NCI-H2196 treated with DMSO at 0.1 percent for 48 hours (cell line): ENCODE results near the gene G6PC2.
"Not testable (repeated sequence)": the region's sequence is repeated elsewhere in the genome, so short reads cannot be mapped to it uniquely, and the experiment has no call there.

Experiments
- DNase-seq: peaks from one replicate; lab custom pipeline; 2025; ENCODE audit not compliant: unreplicated experiment; lab: John Stamatoyannopoulos, UW

Gene G6PC2

GRCh38 chr2:168901003-168901402 lies at the start of gene G6PC2:
Gene G6PC2, plus strand, starts transcription at chr2:168901291. Its CDS starts 41 bp downstream, at chr2:168901332.
- DNase-seq = no peak

DNA sequence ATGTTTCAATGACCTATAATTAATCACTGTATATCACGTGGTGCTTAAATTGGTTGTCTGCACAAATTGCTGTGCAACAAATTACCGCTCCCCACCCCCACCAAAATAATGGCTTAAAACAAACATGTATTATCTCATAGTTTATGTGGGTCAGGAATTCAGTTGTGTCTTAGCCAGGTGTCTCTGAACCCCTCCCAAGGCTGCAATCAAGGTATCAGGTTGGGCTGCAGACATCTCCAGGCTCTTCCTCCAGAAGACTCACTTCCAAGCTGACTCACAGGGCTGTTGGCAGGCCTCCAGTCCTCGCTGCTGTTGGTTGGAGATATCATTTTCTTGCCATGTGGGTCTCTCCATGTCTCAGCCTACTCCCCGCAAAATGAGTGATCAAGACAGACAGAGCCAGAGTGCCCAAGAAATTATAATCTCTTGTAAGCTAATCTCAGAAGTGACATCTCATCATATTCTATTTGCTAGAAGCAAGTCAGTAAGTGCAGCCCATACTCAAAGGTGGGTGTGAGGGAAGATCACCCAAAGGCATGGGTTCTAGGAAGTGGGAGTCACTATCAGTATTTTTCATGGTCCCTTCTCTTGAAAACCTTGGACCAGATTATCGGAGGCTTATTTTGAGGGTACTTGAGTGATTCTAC lies 49.3 kb upstream of the G6PC2 start:
- DNase-seq = peak; percentile 26

GRCh38 chr2:168852481-168852880 lies 48.6 kb upstream of the G6PC2 start:
- DNase-seq = no peak

DNA sequence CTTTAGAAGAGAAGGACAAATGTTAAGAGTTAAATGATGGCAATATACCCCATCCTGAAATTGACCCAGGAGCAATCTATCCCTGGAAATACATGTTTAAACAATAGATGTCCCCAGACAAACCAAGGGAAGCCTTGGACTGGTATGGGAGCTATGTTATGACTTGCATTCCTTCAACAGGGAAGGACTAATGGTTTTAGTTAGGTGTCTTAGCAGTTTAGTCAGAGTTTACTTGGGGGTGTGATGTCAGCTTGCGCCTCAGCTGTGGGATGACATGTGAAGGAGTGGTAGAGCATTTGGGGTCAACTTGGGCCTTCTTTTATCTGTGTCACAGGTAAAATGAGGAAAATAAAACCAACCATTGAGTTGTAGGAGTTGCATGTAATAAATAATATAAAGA lies 47.6 kb upstream of the G6PC2 start:
- DNase-seq = no peak

GRCh38 chr2:168854651-168855050 lies 46.4 kb upstream of the G6PC2 start:
- DNase-seq = no peak

GRCh38 chr2:168855601-168856000 lies 45.5 kb upstream of the G6PC2 start:
- DNase-seq = no peak

GRCh38 chr2:168858146-168858545 lies 42.9 kb upstream of the G6PC2 start:
- no peak for DNase-seq

DNA sequence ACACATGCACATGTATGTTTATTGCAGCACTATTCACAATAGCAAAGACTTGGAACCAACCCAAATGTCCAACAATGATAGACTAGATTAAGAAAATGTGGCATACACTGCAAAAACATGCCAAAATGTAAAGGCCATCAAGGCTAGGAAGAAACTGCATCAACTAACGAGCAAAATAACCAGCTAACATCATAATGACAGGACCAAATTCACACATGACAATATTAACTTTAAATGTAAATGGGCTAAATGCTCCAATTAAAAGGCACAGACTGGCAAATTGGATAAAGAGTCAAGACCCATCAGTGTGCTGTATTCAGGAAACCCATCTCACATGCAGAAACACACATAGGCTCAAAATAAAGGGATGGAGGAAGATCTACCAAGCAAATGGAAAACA lies 33.9 kb upstream of the G6PC2 start:
- DNase-seq = not testable (repeated sequence)

GRCh38 chr2:168870369-168870768 lies 30.7 kb upstream of the G6PC2 start:
- DNase-seq = not testable (repeated sequence)

GRCh38 chr2:168870824-168871223 lies 30.3 kb upstream of the G6PC2 start:
- not testable (repeated sequence) for DNase-seq

- no peak for DNase-seq
Observed at GRCh38 chr2:168874368-168875054, 26.6 kb upstream of the G6PC2 start.

GRCh38 chr2:168882163-168882562 lies 18.9 kb upstream of the G6PC2 start:
- DNase-seq = not testable (repeated sequence)

DNA sequence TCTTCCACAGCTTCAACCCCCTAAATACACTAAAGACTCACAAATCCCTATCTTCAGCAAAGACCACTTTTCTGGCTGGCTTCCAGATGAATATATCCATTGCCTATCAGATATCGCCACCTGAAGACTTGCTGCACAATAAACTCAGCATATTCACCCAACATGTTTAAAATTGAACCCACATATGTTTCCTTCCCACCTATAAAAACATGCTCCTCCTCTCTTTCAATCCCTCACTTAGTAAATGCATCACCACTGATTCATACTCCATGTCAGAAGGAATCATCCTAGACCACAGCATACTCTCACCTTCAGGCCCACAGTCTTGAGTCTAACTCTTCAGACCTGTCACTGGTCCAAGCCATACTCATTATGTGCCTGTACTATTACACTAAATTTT lies 16.1 kb upstream of the G6PC2 start:
- no peak for DNase-seq

DNA sequence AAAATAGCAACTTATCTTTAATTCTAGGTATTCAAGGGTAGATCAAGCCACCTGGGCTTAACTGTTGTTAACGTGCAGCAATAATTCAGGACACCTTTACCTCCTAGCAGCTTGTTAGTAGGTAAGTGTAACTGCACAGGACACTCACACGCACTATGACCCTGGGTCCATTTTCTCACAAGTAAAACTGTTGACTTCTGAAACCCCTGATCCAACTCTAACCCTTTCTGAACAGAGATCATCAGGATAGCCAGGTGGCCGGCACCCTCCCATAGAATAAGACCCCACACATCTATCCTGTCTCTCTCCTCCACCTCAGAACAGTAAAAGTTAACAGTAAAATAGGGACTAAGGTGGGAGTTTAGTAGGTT lies 11.5 kb upstream of the G6PC2 start:
- no peak for DNase-seq

GRCh38 chr2:168890006-168890782 lies 10.9 kb upstream of the G6PC2 start, which contains the start of gene SPC25:
Gene SPC25, minus strand, starts transcription at chr2:168890430. Its CDS starts 911 bp downstream, at chr2:168889519.
- peak; percentile 90 for DNase-seq

- DNase-seq = no peak
Observed at GRCh38 chr2:168892327-168892726, 8.8 kb upstream of the G6PC2 start.

- DNase-seq = no peak
Observed at GRCh38 chr2:168894101-168894500, 7.0 kb upstream of the G6PC2 start.

- DNase-seq = no peak
Observed at GRCh38 chr2:168894720-168895119, 6.4 kb upstream of the G6PC2 start.

DNA sequence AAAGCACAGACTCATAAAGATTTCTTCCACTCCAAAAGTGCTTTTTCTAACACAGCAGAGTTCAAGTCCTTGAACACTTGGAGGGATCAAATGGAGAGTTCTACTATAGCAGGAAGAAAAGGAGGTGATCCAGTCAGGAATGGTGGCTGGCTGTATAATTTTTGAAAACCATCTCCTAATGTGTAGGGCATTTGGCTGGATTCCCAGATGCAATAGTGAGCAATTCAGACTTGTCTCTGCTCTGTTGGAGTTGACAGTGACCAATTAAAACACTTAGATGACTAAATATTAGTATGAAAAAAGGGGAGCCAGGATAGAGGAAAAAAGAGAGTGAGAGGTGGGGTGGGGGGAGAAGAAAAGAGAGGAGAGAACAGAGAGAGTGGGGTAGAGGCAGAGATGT lies 5.3 kb upstream of the G6PC2 start:
- no peak for DNase-seq

DNA sequence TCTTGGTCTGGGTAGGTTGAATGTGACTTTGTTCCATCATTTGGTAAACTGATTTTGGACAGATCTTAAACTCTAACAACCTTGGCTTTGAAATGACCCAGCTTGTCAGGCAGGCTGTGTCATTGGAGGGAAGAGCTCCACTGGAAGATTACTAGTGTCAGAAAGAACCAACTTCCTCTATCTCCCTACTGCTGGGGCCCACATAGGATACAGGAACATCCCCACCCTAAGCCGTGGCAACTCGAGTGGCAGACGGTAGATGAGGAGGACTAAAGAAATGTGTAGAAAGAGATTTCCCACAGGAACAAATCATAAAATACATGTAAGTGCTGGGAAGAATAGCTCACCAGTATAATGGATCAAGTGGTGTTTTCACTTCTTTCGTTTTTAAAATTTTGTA lies 4.3 kb upstream of the G6PC2 start:
- DNase-seq = no peak

- no peak for DNase-seq
Observed at GRCh38 chr2:168897449-168897848, 3.6 kb upstream of the G6PC2 start.

DNA sequence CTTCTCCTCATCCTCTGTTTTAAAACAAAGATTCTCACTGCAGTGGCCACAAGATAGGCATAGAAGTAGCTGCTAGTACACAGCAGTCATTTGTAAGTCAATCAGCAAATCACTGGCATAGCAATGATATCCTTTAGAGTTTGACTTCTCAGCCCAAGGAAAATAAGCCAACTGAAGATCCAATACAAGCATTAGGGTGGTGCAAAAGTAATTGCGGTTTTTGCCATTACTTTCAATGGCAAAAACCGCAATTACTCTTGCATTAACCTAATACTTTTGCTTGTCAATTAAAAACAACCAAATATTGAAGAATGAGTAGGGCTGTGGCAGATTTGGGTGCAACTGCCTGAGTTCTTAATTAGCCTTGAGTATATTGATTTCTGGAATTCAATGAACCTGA lies 2.8 kb downstream of the G6PC2 start:
- no peak for DNase-seq
